Measurements from ENCODE around the gene TTLL13. TPM values are rescaled to one million over a fixed set of nuclear protein-coding genes. Genes with fewer than 3 reads are reported as not detected.

Gene TTLL13, protein sequence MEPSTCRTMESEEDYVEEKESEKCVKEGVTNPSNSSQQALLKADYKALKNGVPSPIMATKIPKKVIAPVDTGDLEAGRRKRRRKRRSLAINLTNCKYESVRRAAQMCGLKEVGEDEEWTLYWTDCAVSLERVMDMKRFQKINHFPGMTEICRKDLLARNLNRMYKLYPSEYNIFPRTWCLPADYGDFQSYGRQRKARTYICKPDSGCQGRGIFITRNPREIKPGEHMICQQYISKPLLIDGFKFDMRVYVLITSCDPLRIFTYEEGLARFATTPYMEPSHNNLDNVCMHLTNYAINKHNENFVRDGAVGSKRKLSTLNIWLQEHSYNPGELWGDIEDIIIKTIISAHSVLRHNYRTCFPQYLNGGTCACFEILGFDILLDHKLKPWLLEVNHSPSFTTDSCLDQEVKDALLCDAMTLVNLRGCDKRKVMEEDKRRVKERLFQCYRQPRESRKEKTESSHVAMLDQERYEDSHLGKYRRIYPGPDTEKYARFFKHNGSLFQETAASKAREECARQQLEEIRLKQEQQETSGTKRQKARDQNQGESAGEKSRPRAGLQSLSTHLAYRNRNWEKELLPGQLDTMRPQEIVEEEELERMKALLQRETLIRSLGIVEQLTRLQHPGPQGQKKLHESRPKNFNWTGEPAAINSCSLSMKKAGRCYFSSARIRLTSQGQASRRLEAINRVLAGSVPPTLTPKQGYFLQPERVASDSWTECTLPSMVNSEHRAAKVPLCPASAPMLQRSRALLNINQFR
- total RNA-seq (2014; rRNA removed; shearing (Covaris generic)): not detected in 2 replicates

DNA sequence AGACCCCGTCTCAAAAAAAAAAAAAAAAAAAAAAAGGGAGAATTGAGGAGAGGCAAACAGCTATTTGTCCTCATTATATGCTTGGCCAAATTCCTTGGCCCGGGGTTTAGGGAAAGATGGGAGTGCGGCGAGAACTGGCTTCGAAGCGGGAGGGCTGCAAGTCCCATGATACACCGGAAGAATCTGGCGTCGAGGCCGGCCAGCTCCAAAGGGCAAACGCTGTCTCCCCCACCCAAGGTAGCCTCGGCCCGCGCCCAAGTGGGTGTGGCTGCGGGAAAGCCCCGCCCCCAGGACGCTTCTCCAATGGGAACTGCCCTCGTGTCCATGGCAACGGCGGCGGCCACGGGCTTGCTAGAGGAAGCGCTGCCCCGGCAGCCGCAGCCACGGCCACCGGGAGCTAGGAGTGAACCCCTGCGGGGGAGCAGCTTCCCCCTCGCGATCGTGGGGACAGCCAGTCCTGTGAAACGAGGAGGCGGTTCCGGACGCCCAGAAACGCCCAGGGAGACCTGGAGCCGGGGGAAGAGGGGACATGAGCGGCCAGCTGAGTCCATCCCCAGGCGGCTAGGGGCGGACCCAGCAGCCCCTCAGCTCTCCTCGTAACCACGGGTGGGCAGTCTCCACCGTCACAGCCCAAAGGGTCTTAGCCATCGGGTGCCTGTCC is at the start of gene TTLL13:
TSS of gene TTLL13 (plus strand) at position 354 of the 661 bp plus-strand sequence. CDS start 1,075 bp downstream, outside the sequence.
- H3K4me1 ChIP-seq: no peaks in the 10 kb centered on the region
- DNase-seq: peak; percentile 96 to 98
- no peaks in the 10 kb centered on the region for H3K9me3 ChIP-seq (replicated peaks)
- no peaks in the 10 kb centered on the region for H3K27me3 ChIP-seq
- no peaks in the 10 kb centered on the region for H3K36me3 ChIP-seq
- H3K4me3 ChIP-seq: peak within 1 kb of the TSS; percentile 56
- H3K27ac ChIP-seq: no peak within 1 kb of the TSS

GRCh38 chr15:90200534-90201129 is 48.7 kb upstream of the TTLL13 start:
- Histone ChIP-seq H3K4me1 (0 out of 2 replicates have a peak, but pooled peaks cover 3% of the 10 kb centered on the region), H3K4me3 (peak overlapping the region; percentile 98), H3K27ac (no peak overlapping the region)

DNA sequence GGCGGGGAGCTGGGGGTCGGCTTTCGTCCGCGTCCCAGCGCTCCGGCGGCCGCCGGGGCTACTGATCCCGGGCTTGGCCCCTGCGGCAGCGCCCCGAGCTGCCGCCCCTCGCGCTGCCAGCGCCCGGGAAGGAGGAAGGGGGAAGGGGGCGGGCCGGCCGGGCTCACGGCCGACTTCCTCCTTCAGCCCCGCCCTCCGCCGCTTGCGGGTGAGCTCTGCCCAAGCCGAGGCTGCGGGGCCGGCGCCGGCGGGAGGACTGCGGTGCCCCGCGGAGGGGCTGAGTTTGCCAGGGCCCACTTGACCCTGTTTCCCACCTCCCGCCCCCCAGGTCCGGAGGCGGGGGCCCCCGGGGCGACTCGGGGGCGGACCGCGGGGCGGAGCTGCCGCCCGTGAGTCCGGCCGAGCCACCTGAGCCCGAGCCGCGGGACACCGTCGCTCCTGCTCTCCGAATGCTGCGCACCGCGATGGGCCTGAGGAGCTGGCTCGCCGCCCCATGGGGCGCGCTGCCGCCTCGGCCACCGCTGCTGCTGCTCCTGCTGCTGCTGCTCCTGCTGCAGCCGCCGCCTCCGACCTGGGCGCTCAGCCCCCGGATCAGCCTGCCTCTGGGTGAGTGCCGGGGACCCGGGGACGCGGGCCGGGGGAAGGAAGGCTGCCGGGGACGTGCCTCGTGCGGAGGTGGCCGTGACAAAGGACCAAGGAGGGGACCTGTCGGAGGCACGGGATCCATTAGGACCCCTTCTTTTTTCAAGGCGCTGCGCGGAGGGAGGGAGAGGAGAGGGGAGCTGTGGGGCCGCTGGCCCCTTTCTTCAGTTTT is 48.0 kb upstream of the TTLL13 start, which contains the start of gene SEMA4B:
TSS of gene SEMA4B (plus strand) at position 201 of the 814 bp plus-strand sequence. CDS start at position 450, 249 bp downstream.
- peak within 1 kb of the TSS; percentile 98 for H3K4me3 ChIP-seq
- H3K9me3 ChIP-seq (replicated peaks): no peaks in the 10 kb centered on the region
- peak; percentile 64 to 72 for DNase-seq
- H3K27ac ChIP-seq: no peak within 1 kb of the TSS
- no peaks in the 10 kb centered on the region for H3K36me3 ChIP-seq
- 0 out of 2 replicates have a peak, but pooled peaks cover 3% of the 10 kb centered on the region for H3K4me1 ChIP-seq
- H3K27me3 ChIP-seq: peaks cover 20% of the 10 kb centered on the region

More at GRCh38 chr15:90200534-90201129, 48.7 kb upstream of the TTLL13 start:
- no peaks in the 10 kb centered on the region for H3K36me3 ChIP-seq
- no peak for DNase-seq
- no peaks in the 10 kb centered on the region for H3K9me3 ChIP-seq (replicated peaks)
- H3K27me3 ChIP-seq: peaks cover 20% of the 10 kb centered on the region

- H3K27me3 ChIP-seq: peaks cover 20% of the 10 kb centered on the region
- H3K27ac ChIP-seq: no peak overlapping the region
- H3K9me3 ChIP-seq (replicated peaks): no peaks in the 10 kb centered on the region
- peak overlapping the region; percentile 98 for H3K4me3 ChIP-seq
- H3K4me1 ChIP-seq: 0 out of 2 replicates have a peak, but pooled peaks cover 3% of the 10 kb centered on the region
- no peaks in the 10 kb centered on the region for H3K36me3 ChIP-seq
- no peak for DNase-seq
These were observed 47.4 kb upstream of the TTLL13 start for GRCh38 chr15:90201944-90202375.

GRCh38 chr15:90202929-90203328 is 46.4 kb upstream of the TTLL13 start:
- Histone ChIP-seq H3K9me3 (replicated peaks) (no peaks in the 10 kb centered on the region), H3K27me3 (peaks cover 20% of the 10 kb centered on the region), H3K4me1 (0 out of 2 replicates have a peak, but pooled peaks cover 3% of the 10 kb centered on the region), H3K4me3 (no peak overlapping the region), H3K36me3 (no peaks in the 10 kb centered on the region), H3K27ac (no peak overlapping the region)
- no peak for DNase-seq

GRCh38 chr15:90203473-90203872 is 45.9 kb upstream of the TTLL13 start:
- Histone ChIP-seq H3K4me1 (0 out of 2 replicates have a peak, but pooled peaks cover 3% of the 10 kb centered on the region), H3K27ac (no peak overlapping the region), H3K4me3 (no peak overlapping the region), H3K36me3 (no peaks in the 10 kb centered on the region), H3K27me3 (peaks cover 20% of the 10 kb centered on the region), H3K9me3 (replicated peaks) (no peaks in the 10 kb centered on the region)
- DNase-seq: no peak

- no peak overlapping the region for H3K4me3 ChIP-seq
- H3K4me1 ChIP-seq: 0 out of 2 replicates have a peak, but pooled peaks cover 3% of the 10 kb centered on the region
- H3K27me3 ChIP-seq: peaks cover 20% of the 10 kb centered on the region
- no peak overlapping the region for H3K27ac ChIP-seq
- peak; percentile 52 to 69 for DNase-seq
- no peaks in the 10 kb centered on the region for H3K36me3 ChIP-seq
- H3K9me3 ChIP-seq (replicated peaks): no peaks in the 10 kb centered on the region
These were observed 45.4 kb upstream of the TTLL13 start for GRCh38 chr15:90203922-90204321.

- H3K4me3 ChIP-seq: no peak overlapping the region
- peaks cover 15% of the 10 kb centered on the region for H3K27me3 ChIP-seq
- H3K36me3 ChIP-seq: no peaks in the 10 kb centered on the region
- DNase-seq: no peak
- H3K4me1 ChIP-seq: 0 out of 2 replicates have a peak, but pooled peaks cover 2% of the 10 kb centered on the region
- no peaks in the 10 kb centered on the region for H3K9me3 ChIP-seq (replicated peaks)
- H3K27ac ChIP-seq: no peak overlapping the region
These were observed 44.1 kb upstream of the TTLL13 start for GRCh38 chr15:90205050-90205848.

GRCh38 chr15:90205886-90206285 is 43.5 kb upstream of the TTLL13 start:
- no peak overlapping the region for H3K4me3 ChIP-seq
- no peaks in the 10 kb centered on the region for H3K4me1 ChIP-seq
- H3K27me3 ChIP-seq: peaks cover 11% of the 10 kb centered on the region
- no peak overlapping the region for H3K27ac ChIP-seq
- H3K9me3 ChIP-seq (replicated peaks): no peaks in the 10 kb centered on the region
- no peaks in the 10 kb centered on the region for H3K36me3 ChIP-seq
- DNase-seq: no peak

DNA sequence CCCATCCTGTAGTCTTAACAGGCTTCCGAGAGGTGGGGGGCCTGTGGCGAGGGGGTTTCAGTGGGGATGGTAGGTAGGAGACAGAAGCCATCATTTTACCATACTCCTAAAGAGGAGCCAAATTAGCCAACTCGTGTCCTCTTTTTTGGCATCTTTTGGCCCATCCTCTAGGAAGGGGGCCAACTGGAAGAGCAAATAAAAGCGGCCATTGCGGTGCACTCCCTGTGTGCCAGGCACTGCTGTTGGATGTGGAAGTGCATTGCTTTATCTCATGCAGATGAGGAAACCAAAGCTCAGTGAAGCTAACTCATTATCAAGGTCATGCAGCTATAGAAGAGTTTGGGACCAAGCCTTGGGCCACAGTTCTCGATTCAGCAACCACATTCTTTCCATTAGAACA is 42.1 kb upstream of the TTLL13 start:
- no peaks in the 10 kb centered on the region for H3K36me3 ChIP-seq
- peaks cover 5% of the 10 kb centered on the region; the same call in 1 of the 2 replicates for H3K27me3 ChIP-seq
- H3K9me3 ChIP-seq (replicated peaks): no peaks in the 10 kb centered on the region
- no peak overlapping the region for H3K27ac ChIP-seq
- no peaks in the 10 kb centered on the region for H3K4me1 ChIP-seq
- no peak overlapping the region for H3K4me3 ChIP-seq
- no peak for DNase-seq

GRCh38 chr15:90208356-90208755 is 41.0 kb upstream of the TTLL13 start:
- H3K27ac ChIP-seq: no peak overlapping the region
- H3K27me3 ChIP-seq: no peaks in the 10 kb centered on the region
- H3K4me3 ChIP-seq: no peak overlapping the region
- no peaks in the 10 kb centered on the region for H3K36me3 ChIP-seq
- H3K9me3 ChIP-seq (replicated peaks): no peaks in the 10 kb centered on the region
- no peaks in the 10 kb centered on the region for H3K4me1 ChIP-seq
- DNase-seq: no peak

- Histone ChIP-seq H3K36me3 (no peaks in the 10 kb centered on the region), H3K9me3 (replicated peaks) (no peaks in the 10 kb centered on the region), H3K27ac (no peak overlapping the region), H3K4me3 (no peak overlapping the region), H3K4me1 (no peaks in the 10 kb centered on the region), H3K27me3 (no peaks in the 10 kb centered on the region)
- no peak for DNase-seq
These were observed 39.8 kb upstream of the TTLL13 start for GRCh38 chr15:90209591-90209990.

GRCh38 chr15:90210593-90210992 is 38.8 kb upstream of the TTLL13 start:
- Histone ChIP-seq H3K4me3 (no peak overlapping the region), H3K9me3 (replicated peaks) (no peaks in the 10 kb centered on the region), H3K27me3 (no peaks in the 10 kb centered on the region), H3K4me1 (no peaks in the 10 kb centered on the region), H3K27ac (no peak overlapping the region), H3K36me3 (no peaks in the 10 kb centered on the region)
- no peak for DNase-seq

Measured in SJCRH30 (cell line).